OCI-M1 (cell line): ENCODE measurements around the gene SPON1.
A peak's percentile ranks its signal among the peaks of the same experiment; 100 is the strongest.
"Not testable (repeated sequence)": the region's sequence is repeated elsewhere in the genome, so short reads cannot be mapped to it uniquely, and the experiment has no call there.

ENCODE experiments used
- DNase-seq: peaks from one replicate; lab custom pipeline; 2025; lab: John Stamatoyannopoulos, UW

The SPON1 gene

DNA sequence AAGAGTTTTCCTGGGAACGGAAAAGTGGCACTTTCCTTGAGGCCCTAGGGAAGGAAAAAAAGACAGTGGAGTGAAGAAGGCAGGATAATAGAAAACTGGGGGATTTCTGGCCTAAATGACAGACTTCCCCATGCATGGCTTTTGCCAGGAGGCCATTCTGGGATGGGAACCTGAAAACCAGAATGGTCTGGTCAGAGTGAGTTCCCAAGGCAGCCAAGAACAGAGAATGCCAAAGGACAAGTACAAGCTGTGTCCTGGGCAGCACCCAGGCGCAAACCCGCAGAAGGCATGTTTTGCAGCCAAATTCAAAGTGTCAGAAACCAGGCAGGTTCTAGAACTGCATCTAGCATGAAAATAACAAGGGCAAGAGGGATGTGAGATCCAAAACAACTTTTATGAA, 162.4 kb downstream of the SPON1 start:
- no peak for DNase-seq

- no peak for DNase-seq
These were observed 163.0 kb downstream of the SPON1 start for GRCh38 chr11:14125529-14125928.

- no peak for DNase-seq
These were observed 165.2 kb downstream of the SPON1 start for GRCh38 chr11:14127679-14128078.

GRCh38 chr11:14132312-14132711, 169.8 kb downstream of the SPON1 start:
- no peak for DNase-seq

GRCh38 chr11:14133381-14133780, 170.9 kb downstream of the SPON1 start:
- no peak for DNase-seq

- no peak for DNase-seq
These were observed 174.0 kb downstream of the SPON1 start for GRCh38 chr11:14136561-14136960.

DNA sequence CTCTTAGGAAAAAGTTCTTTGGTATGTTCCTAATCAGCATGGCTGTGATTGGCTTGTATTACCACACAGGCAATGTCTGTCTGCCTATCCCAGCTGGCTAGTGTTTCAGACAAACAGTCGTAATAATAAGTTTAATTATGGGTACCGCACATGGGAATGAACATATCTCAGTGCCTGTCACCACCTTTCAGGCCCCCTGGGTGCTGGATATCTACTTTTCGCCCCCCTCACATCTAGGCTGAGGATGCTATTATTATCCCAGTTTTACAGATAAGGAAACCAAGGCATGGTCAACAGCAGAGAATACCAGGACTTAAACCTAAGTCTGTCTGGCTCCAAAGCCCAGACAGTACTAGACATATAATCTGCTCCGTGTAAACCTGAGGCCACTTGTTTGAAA, 174.8 kb downstream of the SPON1 start:
- DNase-seq = no peak

GRCh38 chr11:14140991-14141390, 178.5 kb downstream of the SPON1 start:
- DNase-seq = no peak

GRCh38 chr11:14141676-14142075, 179.2 kb downstream of the SPON1 start:
- no peak for DNase-seq

- no peak for DNase-seq
These were observed 182.4 kb downstream of the SPON1 start for GRCh38 chr11:14144934-14145333.

GRCh38 chr11:14148653-14149273, 186.2 kb downstream of the SPON1 start:
- peak; percentile 57 for DNase-seq

GRCh38 chr11:14149683-14150082, 187.2 kb downstream of the SPON1 start:
- no peak for DNase-seq

GRCh38 chr11:14150878-14151277, 188.4 kb downstream of the SPON1 start:
- no peak for DNase-seq

GRCh38 chr11:14154103-14154502, 191.6 kb downstream of the SPON1 start:
- DNase-seq = not testable (repeated sequence)

GRCh38 chr11:14158393-14158792, 195.9 kb downstream of the SPON1 start:
- no peak for DNase-seq

- DNase-seq = no peak
These were observed 201.1 kb downstream of the SPON1 start for GRCh38 chr11:14163576-14163975.

DNA sequence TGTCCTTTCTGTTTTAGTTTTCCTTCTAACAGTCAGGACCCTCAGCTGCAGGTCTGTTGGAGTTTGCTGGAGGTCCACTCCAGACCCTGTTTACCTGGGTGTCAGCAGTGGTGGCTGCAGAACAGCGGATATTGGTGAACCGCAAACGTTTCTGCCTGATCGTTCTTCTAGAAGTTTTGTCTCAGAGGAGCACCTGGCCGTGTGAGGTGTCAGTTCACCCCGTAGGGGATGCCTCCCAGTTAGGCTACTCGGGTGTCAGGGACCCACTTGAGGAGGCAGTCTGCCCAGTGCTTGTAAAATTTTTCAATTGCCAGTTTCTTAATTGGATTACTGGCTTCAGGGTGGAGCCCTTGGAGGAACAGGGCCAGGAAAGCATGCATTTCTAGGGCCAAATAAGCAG, 211.2 kb downstream of the SPON1 start:
- not testable (repeated sequence) for DNase-seq

DNA sequence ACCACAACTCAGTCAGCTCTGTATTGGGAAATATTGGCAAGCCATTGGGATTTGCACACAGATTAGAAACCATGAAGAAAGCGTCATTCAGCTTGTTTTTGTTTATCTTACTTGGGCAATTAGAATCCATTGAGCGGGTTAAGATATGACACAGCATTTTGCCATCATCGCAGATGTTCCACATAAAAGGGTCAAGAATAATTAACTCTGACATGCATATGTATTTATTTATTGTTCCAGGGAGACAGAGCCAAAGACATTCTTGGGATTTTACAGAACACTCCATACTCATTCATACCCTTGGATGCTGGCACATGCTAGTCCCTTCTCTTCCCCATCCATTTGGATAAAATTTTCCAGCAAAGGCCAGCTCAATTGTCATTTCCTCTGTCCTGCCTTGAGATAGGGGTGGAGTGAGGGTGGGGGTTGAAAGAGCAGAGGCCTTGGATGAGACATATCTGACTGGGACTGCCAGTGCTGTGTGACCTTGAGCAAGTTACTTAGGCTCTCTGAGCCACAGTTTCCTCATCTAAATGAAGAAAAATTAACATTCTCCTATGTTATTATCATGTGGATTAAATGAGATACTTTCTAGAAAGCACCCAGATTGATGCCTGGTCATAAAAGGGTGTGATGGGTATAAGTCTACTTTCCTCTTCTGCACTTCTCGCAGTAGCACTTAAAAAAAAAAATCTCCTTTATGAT, 216.7 kb downstream of the SPON1 start:
- DNase-seq = no peak

DNA sequence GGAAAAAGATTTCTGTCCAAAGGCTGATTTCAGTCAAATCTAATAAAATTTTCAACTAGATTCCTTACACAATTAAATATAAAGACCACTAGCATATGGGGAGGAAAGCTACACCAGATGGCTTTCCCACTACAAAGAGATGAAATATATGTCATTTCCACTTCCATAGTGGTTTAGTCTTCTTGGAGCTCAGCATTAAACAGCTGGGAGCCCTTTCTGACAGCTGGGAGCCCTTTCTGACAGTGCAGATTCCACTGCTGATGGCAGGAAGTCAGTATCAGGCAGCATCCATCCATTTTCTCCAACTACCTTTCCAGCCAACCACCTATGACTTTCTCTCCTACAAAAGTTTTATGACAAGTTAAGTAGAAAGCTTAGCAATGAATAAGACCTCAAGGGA, 218.6 kb downstream of the SPON1 start:
- DNase-seq = no peak

GRCh38 chr11:14182833-14183364, 220.4 kb downstream of the SPON1 start:
- no peak for DNase-seq

DNA sequence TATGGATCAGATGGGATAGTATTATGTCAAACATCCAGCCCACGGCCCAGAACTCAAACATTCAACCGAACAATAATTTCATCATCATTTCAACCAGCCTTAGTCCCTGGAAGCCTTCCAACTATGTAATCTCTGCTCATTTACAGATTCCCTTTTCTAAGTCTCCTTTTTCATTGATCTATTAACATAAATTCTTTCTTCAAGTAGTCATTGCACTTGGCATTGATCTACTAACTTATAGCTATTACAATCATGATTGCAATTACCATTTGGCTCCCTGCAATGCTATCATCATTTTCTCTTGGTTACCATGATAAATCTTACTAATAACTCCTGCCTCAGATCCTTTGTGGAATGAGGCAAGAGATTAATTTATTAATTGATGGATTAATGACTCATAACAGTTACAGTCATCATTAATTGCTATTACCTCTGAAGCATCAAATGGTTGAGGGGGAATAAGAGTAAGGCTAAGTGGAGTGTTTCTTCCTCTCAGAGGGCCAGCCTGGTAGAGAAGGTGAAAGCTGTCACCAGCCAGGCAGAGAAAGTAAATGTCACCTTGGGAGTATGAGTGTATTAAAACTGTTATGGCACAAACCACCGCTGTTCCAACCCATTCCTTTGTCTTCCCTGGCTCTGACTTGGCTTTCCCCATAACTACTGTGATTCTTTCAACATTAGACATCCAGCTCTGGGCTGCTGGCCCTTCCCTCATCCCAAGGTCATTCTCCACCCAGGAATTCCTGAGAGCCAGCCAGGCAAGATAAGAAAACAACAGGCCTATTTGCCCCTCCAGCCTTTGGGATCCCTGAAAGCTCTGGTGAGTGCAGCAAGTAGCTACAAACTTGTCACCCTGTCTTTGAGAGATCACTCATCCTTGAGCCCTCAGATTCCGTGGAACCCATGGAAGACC, 221.8 kb downstream of the SPON1 start:
- DNase-seq = no peak

GRCh38 chr11:14185461-14185860, 222.9 kb downstream of the SPON1 start:
- no peak for DNase-seq
